Upper lobe of right lung (tissue), 1 donor: ENCODE measurements around the gene DSCAM. TPM values are rescaled to one million over a fixed set of nuclear protein-coding genes. Genes with fewer than 3 reads are reported as not detected.

Experiments used
- ATAC-seq: fragments of 200-7000 bp; cut with Tn5 transposase; one replicate; pipeline ENCODE4 v1.9.1; 2020; ENCODE audit warnings: mild to moderate bottlenecking, moderate library complexity
- DNase-seq: peaks from one replicate; pipeline ENCODE4 v3.0.0-alpha.2; 2020
- H3K27ac ChIP-seq: fragments of 200-600 bp; one replicate; pipeline ENCODE4 v1.8.0; 2022
- H3K27me3 ChIP-seq: fragments of 200-600 bp; one replicate; pipeline ENCODE4 v1.8.0; 2022; ENCODE audit warnings: mild to moderate bottlenecking
- H3K36me3 ChIP-seq: fragments of 200-600 bp; one replicate; pipeline ENCODE4 v1.8.0; 2022
- H3K4me1 ChIP-seq: fragments of 200-600 bp; one replicate; pipeline ENCODE4 v1.8.0; 2022
- H3K4me3 ChIP-seq: fragments of 200-600 bp; one replicate; pipeline ENCODE4 v1.8.0; 2022; ENCODE audit warnings: mild to moderate bottlenecking
- H3K9me3 ChIP-seq: fragments of 200-600 bp; one replicate; pipeline ENCODE4 v1.8.0; 2022
- intact Hi-C: fragments of 100-400 bp; cut with DNase I; formaldehyde crosslinking; loops from one replicate; pipeline ENCODE4 v1.11.0; 2022
- total RNA-seq: library from RNA; stranded (reverse); fragmentation: NEBNext Ultra II Directional; extraction: Animal tissue kit (Norgen Biotek cat#: 25700); gene quantifications from one replicate; pipeline ENCODE4 v1.2.1, GENCODE V29; 2021
- TF ChIP-seq, protein P1 (sequence below): fragments of 200-600 bp; IDR thresholded peaks from one replicate; pipeline ENCODE4 v1.8.0; 2022; ENCODE audit warnings: antibody characterized with exemption
- donor health status: DM: no; HTN: yes; CAD: no; lungs with severe emphysema.

The DSCAM gene
- total RNA-seq, 1 donor from 2014 or later = not detected

DNA sequence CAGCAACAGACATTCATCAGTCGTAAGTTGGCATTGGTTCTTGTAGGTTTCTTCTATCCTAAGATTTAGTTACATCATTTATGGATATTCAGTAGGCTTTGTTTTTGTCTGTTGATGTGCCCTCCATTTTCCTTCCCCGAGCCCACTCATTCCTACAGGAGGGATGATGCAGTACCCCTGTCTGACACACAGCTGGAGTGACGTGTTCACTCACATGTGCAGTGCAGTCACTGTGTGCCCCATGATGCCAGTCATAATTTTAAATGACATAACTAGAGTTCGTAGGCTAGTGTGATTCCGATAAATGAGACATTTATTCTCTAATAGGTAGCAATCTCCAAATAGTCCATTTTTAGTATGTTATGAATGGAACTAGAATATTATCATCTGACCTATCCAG lies 438.4 kb downstream of the DSCAM start:
- Histone ChIP-seq H3K27me3 (no peaks in the 10 kb centered on the region), H3K9me3 (no peaks in the 10 kb centered on the region), H3K4me1 (no peaks in the 10 kb centered on the region), H3K36me3 (no peaks in the 10 kb centered on the region), H3K4me3 (no peak overlapping the region), H3K27ac (no peak overlapping the region)
- ATAC-seq (no peak), DNase-seq (no peak)
- TF ChIP-seq, protein P1, sequence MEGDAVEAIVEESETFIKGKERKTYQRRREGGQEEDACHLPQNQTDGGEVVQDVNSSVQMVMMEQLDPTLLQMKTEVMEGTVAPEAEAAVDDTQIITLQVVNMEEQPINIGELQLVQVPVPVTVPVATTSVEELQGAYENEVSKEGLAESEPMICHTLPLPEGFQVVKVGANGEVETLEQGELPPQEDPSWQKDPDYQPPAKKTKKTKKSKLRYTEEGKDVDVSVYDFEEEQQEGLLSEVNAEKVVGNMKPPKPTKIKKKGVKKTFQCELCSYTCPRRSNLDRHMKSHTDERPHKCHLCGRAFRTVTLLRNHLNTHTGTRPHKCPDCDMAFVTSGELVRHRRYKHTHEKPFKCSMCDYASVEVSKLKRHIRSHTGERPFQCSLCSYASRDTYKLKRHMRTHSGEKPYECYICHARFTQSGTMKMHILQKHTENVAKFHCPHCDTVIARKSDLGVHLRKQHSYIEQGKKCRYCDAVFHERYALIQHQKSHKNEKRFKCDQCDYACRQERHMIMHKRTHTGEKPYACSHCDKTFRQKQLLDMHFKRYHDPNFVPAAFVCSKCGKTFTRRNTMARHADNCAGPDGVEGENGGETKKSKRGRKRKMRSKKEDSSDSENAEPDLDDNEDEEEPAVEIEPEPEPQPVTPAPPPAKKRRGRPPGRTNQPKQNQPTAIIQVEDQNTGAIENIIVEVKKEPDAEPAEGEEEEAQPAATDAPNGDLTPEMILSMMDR = no peak
- intact Hi-C loops = no loop called here

DNA sequence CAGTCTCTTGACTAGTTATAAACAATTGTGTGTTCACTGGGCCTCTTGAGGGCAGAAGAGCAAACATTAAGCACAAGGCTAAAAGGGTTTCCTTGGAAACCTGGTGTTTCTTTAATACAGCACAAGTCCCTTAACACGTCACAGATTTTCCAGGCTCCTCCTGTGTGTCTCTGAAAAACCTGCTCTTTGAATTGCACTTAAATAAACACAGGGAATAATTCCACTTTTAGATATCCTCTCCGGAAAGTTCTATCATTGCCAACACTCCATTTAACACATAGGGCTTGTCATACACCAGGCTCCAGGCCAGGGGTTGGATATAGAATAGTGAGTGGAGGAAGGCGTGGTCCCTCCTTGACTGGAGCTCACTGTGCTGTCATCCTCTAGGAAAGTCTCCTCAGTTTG lies 442.6 kb downstream of the DSCAM start:
- intact Hi-C loops = no loop called here
- Histone ChIP-seq H3K27me3 (no peaks in the 10 kb centered on the region), H3K4me1 (no peaks in the 10 kb centered on the region), H3K36me3 (no peaks in the 10 kb centered on the region), H3K9me3 (no peaks in the 10 kb centered on the region), H3K4me3 (no peak overlapping the region), H3K27ac (peak overlapping the region; percentile 20)
- DNase-seq = no peak
- ATAC-seq = peak; percentile 78
- TF ChIP-seq, protein P1 = no peak

DNA sequence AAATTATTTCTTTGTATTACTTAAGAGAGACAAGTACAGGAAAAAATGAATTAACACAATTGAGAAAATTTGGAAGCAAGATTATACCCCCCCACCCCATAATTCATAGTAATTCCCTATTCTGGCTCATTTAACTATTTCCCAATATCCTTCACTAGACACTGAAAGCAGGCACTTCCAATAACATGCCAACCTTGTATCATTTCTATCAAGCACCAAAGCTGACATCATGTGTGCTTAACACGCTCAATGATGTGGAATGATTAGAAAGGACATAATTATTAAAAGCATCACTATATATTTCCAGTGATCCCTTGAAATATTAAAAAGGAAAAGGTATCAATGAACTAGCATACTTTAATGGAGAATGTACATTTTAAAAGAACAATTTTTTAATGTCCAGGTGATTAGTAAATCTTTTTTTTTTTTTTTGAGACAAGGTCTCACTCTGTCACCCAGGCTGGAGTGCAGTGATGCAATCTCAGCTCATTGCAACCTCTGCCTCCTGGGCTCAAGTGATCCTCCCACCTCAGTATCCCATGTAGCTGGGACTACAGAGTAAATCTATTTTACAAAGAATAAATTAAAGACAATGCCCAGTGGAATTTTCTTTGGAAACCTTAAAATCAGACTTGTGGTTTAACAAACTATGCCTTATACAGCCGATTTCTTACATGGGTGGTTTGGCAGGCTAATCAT lies 443.9 kb downstream of the DSCAM start:
- Histone ChIP-seq H3K36me3 (no peaks in the 10 kb centered on the region), H3K27me3 (no peaks in the 10 kb centered on the region), H3K4me3 (no peak overlapping the region), H3K9me3 (no peaks in the 10 kb centered on the region), H3K27ac (no peak overlapping the region), H3K4me1 (no peaks in the 10 kb centered on the region)
- ATAC-seq (no peak), DNase-seq (no peak)
- intact Hi-C loops = no loop called here
- TF ChIP-seq, protein P1 = no peak

DNA sequence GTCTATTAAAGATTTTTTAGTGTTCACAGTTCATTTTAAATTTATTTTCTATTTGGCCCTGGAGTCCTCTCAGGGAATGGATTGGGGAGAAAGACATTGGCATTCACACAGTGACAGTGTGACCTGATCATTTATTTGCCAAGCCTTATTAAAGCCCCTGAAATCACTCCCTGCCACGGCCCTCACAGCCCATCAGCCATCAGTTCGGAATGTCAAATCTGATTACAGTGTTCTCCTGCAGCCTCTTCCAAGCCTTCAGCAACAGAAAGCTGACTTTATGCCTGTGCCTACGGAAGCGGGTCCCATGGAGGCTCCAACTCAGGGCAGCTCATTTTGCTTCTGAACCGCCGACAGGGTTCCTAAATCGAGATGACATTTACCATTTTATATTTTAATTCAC lies 451.2 kb downstream of the DSCAM start:
- no peak overlapping the region for H3K4me3 ChIP-seq
- TF ChIP-seq, protein P1 = no peak
- H3K4me1 ChIP-seq = no peaks in the 10 kb centered on the region
- H3K27me3 ChIP-seq = no peaks in the 10 kb centered on the region
- no peaks in the 10 kb centered on the region for H3K36me3 ChIP-seq
- no peak overlapping the region for H3K27ac ChIP-seq
- H3K9me3 ChIP-seq = no peaks in the 10 kb centered on the region
- DNase-seq (no peak), ATAC-seq (no peak)
- intact Hi-C loops = no loop called here

DNA sequence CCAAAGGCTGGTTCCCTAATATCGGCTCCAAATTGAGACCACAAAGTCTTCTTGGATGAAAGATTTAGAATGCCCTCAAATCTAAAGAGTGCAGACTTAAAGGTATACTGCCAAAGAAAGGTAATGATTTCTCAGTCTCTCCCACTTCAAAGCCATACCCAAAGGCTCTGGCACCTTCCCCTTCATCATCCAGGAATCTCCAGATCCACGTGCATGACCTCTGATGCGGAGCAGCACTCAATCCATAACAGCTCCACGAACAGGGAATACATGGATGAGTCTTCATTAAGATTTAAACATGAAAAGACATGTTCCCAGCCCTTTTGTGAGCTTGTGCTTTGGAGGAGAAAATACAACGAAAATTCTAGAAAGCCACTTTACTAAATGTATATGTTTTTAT lies 453.9 kb downstream of the DSCAM start:
- DNase-seq (no peak), ATAC-seq (no peak)
- no peaks in the 10 kb centered on the region for H3K36me3 ChIP-seq
- no peaks in the 10 kb centered on the region for H3K27me3 ChIP-seq
- H3K9me3 ChIP-seq = no peaks in the 10 kb centered on the region
- TF ChIP-seq, protein P1 = no peak
- intact Hi-C loops = no loop called here
- no peaks in the 10 kb centered on the region for H3K4me1 ChIP-seq
- H3K27ac ChIP-seq = no peak overlapping the region
- H3K4me3 ChIP-seq = no peak overlapping the region

DNA sequence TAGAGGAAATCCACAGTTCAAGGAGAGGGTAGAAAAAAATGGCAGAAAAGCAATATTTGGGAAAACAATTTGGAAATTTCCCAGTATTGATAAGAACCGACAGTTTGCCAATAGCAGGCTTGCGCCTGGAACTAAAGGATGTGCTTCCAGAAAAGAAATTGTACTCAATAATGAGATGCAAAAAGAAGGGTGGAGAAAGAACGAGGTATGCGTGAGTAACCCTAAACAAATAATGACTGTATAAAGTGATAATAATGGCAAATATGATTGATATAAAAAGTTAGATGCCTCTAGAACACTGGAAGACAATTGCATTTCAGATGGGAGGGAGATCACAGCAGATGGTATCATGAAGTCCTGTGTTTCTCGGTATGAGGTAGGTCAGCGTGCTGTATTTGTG lies 458.9 kb downstream of the DSCAM start:
- Histone ChIP-seq H3K27ac (no peak overlapping the region), H3K4me1 (no peaks in the 10 kb centered on the region), H3K36me3 (no peaks in the 10 kb centered on the region), H3K27me3 (no peaks in the 10 kb centered on the region), H3K4me3 (no peak overlapping the region), H3K9me3 (no peaks in the 10 kb centered on the region)
- ATAC-seq (no peak), DNase-seq (no peak)
- TF ChIP-seq, protein P1 = no peak
- intact Hi-C loops = no loop called here
